GM12878 (cell line): ENCODE data around the gene NFKBIB. TPM values are rescaled to one million over a fixed set of nuclear protein-coding genes. Genes with fewer than 3 reads are reported as not detected.
A peak's percentile ranks its signal among the peaks of the same experiment; 100 is the strongest.

Experiments used
- CHD4 ChIP-seq: fragments of 200-600 bp; sonication (generic); IDR thresholded peaks from 2 replicates; pipeline ENCODE4 v1.6.1; 2016; ENCODE audit warnings: mild to moderate bottlenecking
- EED ChIP-seq: sonication (generic); IDR thresholded peaks from 2 replicates; pipeline ENCODE4 v1.6.1; 2016; ENCODE audit warnings: antibody characterized with exemption, low read depth
- ETV6 ChIP-seq, 2 experiments: fragments of 450-650 bp in 1 of 2; IDR thresholded peaks in 1 of 2; conservative IDR thresholded peaks in 1 of 2; 2 replicates each; pipeline ENCODE4 v1.6.1; 2014; ENCODE audit warnings: antibody characterized with exemption in 1 of 2, borderline replicate concordance in 1 of 2, low read depth in 1 of 2, mild to moderate bottlenecking in 1 of 2, moderate library complexity in 1 of 2
- GATAD2B ChIP-seq: fragments of 450-650 bp; conservative IDR thresholded peaks from 2 replicates; pipeline ENCODE4 v1.6.1; 2017; ENCODE audit warnings: low read depth, mild to moderate bottlenecking, moderate library complexity
- HDGF ChIP-seq: fragments of 450-650 bp; IDR thresholded peaks from 2 replicates; pipeline ENCODE4 v1.6.1; 2016; ENCODE audit warnings: antibody characterized with exemption
- IKZF2 ChIP-seq, 2 experiments: fragments of 450-650 bp; IDR thresholded peaks; 2 replicates each; pipeline ENCODE4 v1.6.1; 2017; ENCODE audit warnings: mild to moderate bottlenecking in 2 of 2, moderate library complexity in 2 of 2
- POLR2AphosphoS2 ChIP-seq: IDR thresholded peaks from 2 replicates; pipeline ENCODE4 v1.6.1; 2011; ENCODE audit warnings: low read depth, mild to moderate bottlenecking, low read length, improper control_type of control experiment, moderate library complexity
- RAD21 ChIP-seq: IDR thresholded peaks from 2 replicates; pipeline ENCODE4 v1.6.1; 2011; ENCODE audit warnings: mild to moderate bottlenecking, low read depth, low read length, moderate library complexity; ENCODE audit not compliant: insufficient read depth
- ZNF24 ChIP-seq: fragments of 450-650 bp; IDR thresholded peaks from 2 replicates; pipeline ENCODE4 v1.6.1; 2017; ENCODE audit warnings: antibody characterized with exemption, mild to moderate bottlenecking
- polyA plus RNA-seq, 11 experiments: library from polyadenylated mRNA; depleted of rRNA in 4 of 11; unstranded in 6 of 11; stranded (reverse) in 5 of 11; fragments of >200 nt; fragmentation: Nextera tagmentation in 4 of 11; fragmentation: Illumina TruSeq in 1 of 11; extraction: Ambion mirVana in 4 of 11; extraction: Trizol in 1 of 11; gene quantifications; 1 replicate in 1 of 11; 2 replicates in 10 of 11; pipeline versions ENCODE4 v1.2.1 to v1.2.3, GENCODE V29; 2011 to 2016; ENCODE audit warnings: inconsistent platforms in 2 of 11, missing spikeins in 2 of 11, low read depth in 1 of 11
- total RNA-seq, 4 experiments: library from RNA; depleted of rRNA in 3 of 4; stranded (reverse); fragments of >200 nt in 3 of 4; fragmentation: Illumina TruSeq in 1 of 4; extraction: Trizol in 1 of 4; gene quantifications; 2 replicates each; pipeline versions ENCODE4 v1.2.1 to v1.2.3, GENCODE V29; 2013 to 2021
- TF ChIP-seq, protein P1 (sequence below): fragments of 450-650 bp; IDR thresholded peaks from 2 replicates; pipeline ENCODE4 v1.6.1; 2017; ENCODE audit warnings: mild to moderate bottlenecking, moderate library complexity
- TF ChIP-seq, protein P2 (sequence below): fragments of 450-650 bp; IDR thresholded peaks from 2 replicates; pipeline ENCODE4 v1.6.1; 2016; ENCODE audit warnings: mild to moderate bottlenecking
- TF ChIP-seq, protein P3 (sequence below): IDR thresholded peaks from 2 replicates; pipeline ENCODE4 v1.6.1; 2011; ENCODE audit warnings: borderline replicate concordance, low read depth, mild to moderate bottlenecking, moderate library complexity, low read length; ENCODE audit not compliant: insufficient read depth, poor library complexity, severe bottlenecking
- TF ChIP-seq, protein P4 (sequence below): fragments of 450-650 bp; IDR thresholded peaks from 2 replicates; pipeline ENCODE4 v1.6.1; 2017; ENCODE audit warnings: low read depth, mild to moderate bottlenecking, moderate library complexity

The NFKBIB gene
- total and polyA plus RNA-seq, 10 of the 15 experiments (the other 5 are each of a cell fraction or from before 2014, with no cell fraction given): 1.2 to 60.9 (median 31.0) TPM

DNA sequence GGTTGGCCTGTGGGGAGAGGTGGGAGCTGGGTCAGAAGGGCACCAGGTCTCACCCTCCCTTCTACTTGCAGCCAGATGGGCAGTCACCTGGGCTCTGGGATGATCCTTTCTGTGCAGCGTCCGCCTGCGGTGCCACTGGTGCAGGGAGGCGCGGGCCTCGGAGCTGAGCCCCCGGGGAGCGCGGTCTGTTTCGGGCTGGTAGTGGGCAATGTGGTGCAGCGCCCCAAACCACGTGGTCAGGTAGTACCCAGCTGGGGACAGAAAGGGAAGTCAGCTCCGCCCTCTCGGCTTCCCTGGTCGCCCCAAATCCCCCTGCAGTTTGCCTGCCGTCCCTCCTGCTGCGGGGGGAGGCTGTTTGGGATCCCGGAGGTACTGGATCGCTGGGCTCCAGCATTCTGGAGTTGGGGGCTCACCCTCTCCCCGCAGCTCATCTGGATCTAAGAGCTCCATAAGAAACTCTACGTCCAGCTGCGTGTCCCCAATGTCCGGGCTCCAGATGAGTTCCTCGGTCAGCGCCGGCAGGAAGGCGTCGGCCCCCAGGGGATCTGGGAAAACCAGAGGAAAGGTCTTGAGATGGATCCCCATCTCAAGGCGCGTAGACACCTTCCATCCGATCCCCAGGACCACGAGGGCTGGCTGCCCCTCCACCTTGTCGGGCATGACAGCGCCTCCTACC lies 30.5 kb upstream of the NFKBIB start (continued):
- TF ChIP-seq, protein P1, sequence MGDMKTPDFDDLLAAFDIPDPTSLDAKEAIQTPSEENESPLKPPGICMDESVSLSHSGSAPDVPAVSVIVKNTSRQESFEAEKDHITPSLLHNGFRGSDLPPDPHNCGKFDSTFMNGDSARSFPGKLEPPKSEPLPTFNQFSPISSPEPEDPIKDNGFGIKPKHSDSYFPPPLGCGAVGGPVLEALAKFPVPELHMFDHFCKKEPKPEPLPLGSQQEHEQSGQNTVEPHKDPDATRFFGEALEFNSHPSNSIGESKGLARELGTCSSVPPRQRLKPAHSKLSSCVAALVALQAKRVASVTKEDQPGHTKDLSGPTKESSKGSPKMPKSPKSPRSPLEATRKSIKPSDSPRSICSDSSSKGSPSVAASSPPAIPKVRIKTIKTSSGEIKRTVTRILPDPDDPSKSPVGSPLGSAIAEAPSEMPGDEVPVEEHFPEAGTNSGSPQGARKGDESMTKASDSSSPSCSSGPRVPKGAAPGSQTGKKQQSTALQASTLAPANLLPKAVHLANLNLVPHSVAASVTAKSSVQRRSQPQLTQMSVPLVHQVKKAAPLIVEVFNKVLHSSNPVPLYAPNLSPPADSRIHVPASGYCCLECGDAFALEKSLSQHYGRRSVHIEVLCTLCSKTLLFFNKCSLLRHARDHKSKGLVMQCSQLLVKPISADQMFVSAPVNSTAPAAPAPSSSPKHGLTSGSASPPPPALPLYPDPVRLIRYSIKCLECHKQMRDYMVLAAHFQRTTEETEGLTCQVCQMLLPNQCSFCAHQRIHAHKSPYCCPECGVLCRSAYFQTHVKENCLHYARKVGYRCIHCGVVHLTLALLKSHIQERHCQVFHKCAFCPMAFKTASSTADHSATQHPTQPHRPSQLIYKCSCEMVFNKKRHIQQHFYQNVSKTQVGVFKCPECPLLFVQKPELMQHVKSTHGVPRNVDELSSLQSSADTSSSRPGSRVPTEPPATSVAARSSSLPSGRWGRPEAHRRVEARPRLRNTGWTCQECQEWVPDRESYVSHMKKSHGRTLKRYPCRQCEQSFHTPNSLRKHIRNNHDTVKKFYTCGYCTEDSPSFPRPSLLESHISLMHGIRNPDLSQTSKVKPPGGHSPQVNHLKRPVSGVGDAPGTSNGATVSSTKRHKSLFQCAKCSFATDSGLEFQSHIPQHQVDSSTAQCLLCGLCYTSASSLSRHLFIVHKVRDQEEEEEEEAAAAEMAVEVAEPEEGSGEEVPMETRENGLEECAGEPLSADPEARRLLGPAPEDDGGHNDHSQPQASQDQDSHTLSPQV: no peak
- TF ChIP-seq GATAD2B (0 out of 2 replicates have a peak, but pooled peaks have one; percentile 26), ZNF24 (no peak), EED (no peak), ETV6 (conservative IDR thresholded peaks at IDR 0.05 in 1 of 2, IDR thresholded peaks at IDR 0.05 in 1 of 2; ENCODE audit: borderline replicate concordance in 1 of 2, low read depth in 1 of 2) (no peak), HDGF (no peak), CHD4 (no peak), RAD21 (no peak), POLR2AphosphoS2 (no peak), IKZF2 (IDR thresholded peaks at IDR 0.05) (peak in 1 of 2 experiments; percentile 31; a peak in 1 of 4 replicates)
- TF ChIP-seq, protein P2, sequence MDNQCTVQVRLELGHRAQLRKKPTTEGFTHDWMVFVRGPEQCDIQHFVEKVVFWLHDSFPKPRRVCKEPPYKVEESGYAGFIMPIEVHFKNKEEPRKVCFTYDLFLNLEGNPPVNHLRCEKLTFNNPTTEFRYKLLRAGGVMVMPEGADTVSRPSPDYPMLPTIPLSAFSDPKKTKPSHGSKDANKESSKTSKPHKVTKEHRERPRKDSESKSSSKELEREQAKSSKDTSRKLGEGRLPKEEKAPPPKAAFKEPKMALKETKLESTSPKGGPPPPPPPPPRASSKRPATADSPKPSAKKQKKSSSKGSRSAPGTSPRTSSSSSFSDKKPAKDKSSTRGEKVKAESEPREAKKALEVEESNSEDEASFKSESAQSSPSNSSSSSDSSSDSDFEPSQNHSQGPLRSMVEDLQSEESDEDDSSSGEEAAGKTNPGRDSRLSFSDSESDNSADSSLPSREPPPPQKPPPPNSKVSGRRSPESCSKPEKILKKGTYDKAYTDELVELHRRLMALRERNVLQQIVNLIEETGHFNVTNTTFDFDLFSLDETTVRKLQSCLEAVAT: no peak
- TF ChIP-seq, protein P3, sequence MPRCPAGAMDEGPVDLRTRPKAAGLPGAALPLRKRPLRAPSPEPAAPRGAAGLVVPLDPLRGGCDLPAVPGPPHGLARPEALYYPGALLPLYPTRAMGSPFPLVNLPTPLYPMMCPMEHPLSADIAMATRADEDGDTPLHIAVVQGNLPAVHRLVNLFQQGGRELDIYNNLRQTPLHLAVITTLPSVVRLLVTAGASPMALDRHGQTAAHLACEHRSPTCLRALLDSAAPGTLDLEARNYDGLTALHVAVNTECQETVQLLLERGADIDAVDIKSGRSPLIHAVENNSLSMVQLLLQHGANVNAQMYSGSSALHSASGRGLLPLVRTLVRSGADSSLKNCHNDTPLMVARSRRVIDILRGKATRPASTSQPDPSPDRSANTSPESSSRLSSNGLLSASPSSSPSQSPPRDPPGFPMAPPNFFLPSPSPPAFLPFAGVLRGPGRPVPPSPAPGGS: no peak
- TF ChIP-seq, protein P4, sequence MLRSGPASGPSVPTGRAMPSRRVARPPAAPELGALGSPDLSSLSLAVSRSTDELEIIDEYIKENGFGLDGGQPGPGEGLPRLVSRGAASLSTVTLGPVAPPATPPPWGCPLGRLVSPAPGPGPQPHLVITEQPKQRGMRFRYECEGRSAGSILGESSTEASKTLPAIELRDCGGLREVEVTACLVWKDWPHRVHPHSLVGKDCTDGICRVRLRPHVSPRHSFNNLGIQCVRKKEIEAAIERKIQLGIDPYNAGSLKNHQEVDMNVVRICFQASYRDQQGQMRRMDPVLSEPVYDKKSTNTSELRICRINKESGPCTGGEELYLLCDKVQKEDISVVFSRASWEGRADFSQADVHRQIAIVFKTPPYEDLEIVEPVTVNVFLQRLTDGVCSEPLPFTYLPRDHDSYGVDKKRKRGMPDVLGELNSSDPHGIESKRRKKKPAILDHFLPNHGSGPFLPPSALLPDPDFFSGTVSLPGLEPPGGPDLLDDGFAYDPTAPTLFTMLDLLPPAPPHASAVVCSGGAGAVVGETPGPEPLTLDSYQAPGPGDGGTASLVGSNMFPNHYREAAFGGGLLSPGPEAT: 0 out of 2 replicates have a peak, but pooled peaks have one; percentile 36
